Memory B cell (primary cell): ENCODE data around the gene TAF5.
"Not testable (repeated sequence)": the region's sequence is repeated elsewhere in the genome, so short reads cannot be mapped to it uniquely, and the experiment has no call there.

Experiments
- ATAC-seq: fragments of 150-1000 bp; cut with Tn5 transposase; 2 replicates; pipeline ENCODE4 v1.10.0; 2021; ENCODE audit warnings: low read depth, mild to moderate bottlenecking, moderate library complexity
- DNase-seq, 2 donors: peaks; one replicate each; pipeline ENCODE4 v3.0.0; 2022; ENCODE audit warnings: low spot score in 2 of 2
- H3K27ac Mint-ChIP-seq: one replicate; pipeline ENCODE4 v1.8.0; 2022; ENCODE audit warnings: mild to moderate bottlenecking, moderate library complexity, mixed read lengths
- H3K27me3 Mint-ChIP-seq: one replicate; pipeline ENCODE4 v1.8.0; 2022; ENCODE audit warnings: mixed read lengths
- H3K36me3 Mint-ChIP-seq: one replicate; pipeline ENCODE4 v1.8.0; 2022; ENCODE audit warnings: mild to moderate bottlenecking, mixed read lengths
- H3K4me1 Mint-ChIP-seq: one replicate; pipeline ENCODE4 v1.8.0; 2022; ENCODE audit warnings: mixed read lengths
- H3K4me3 Mint-ChIP-seq: one replicate; pipeline ENCODE4 v1.8.0; 2022; ENCODE audit warnings: mild to moderate bottlenecking, moderate library complexity, mixed read lengths
- H3K9me3 Mint-ChIP-seq: one replicate; pipeline ENCODE4 v1.8.0; 2022; ENCODE audit warnings: mixed read lengths

The TAF5 gene

DNA sequence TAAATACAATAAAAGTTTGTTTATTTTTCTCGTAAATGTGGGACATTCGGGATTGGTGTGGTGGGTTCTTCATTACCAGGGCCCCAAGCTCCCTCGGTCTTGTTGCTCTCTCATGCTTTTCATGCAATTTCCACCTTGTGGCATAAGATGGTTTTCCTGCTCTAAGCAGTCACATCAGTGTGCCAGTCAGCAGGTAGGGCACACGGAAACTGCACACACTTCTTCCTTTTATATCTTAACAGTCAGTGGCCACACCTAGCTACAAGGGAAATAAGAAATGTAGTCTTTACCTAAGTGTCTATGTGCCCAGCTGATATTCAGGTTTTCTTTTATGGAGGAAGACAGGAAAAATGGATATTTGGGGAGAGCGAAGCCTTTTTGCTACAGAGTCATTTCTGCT, 6.5 kb downstream of the TAF5 start:
- Mint-ChIP-seq H3K36me3 (peaks cover 22% of the 10 kb centered on the region), H3K27me3 (no peaks in the 10 kb centered on the region), H3K4me1 (peaks cover 5% of the 10 kb centered on the region), H3K9me3 (no peaks in the 10 kb centered on the region), H3K27ac (no peak overlapping the region), H3K4me3 (no peak overlapping the region)
- ATAC-seq: no peak
- DNase-seq: no peak

DNA sequence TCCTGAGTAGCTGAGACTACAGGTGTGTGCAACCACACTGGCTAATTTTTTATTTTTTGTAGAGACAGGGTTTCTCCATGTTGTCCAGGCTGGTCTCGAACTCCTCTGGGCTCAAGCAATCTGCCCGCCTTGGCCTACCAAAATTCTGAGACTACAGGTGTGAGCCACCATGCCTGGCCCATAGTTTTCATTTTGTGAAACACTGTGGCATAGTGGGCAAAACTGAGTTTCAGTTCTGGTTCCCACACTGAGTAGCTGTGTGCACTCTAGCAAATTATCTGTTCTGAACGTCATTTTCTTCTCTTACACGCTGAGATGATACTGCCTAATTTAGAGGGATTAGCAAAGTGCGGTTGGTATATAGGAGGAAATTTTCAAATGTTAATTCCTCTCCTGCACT, 15.0 kb downstream of the TAF5 start:
- ATAC-seq (peak; percentile 72), DNase-seq (no peak)
- Mint-ChIP-seq H3K4me3 (no peak overlapping the region), H3K27ac (no peak overlapping the region), H3K4me1 (peaks cover 2% of the 10 kb centered on the region), H3K27me3 (no peaks in the 10 kb centered on the region), H3K9me3 (no peaks in the 10 kb centered on the region), H3K36me3 (peaks cover 16% of the 10 kb centered on the region)

GRCh38 chr10:103394180-103394579, 26.4 kb downstream of the TAF5 start:
- peak overlapping the region; percentile 32 for H3K4me3 Mint-ChIP-seq
- peak overlapping the region; percentile 39 for H3K27ac Mint-ChIP-seq
- DNase-seq (no peak), ATAC-seq (no peak)
- no peaks in the 10 kb centered on the region for H3K9me3 Mint-ChIP-seq
- H3K27me3 Mint-ChIP-seq: no peaks in the 10 kb centered on the region
- H3K4me1 Mint-ChIP-seq: peaks cover 22% of the 10 kb centered on the region
- H3K36me3 Mint-ChIP-seq: peaks cover 4% of the 10 kb centered on the region

GRCh38 chr10:103395754-103396066, 27.9 kb downstream of the TAF5 start:
- no peaks in the 10 kb centered on the region for H3K27me3 Mint-ChIP-seq
- H3K4me1 Mint-ChIP-seq: peaks cover 22% of the 10 kb centered on the region
- DNase-seq (no peak), ATAC-seq (no peak)
- no peaks in the 10 kb centered on the region for H3K9me3 Mint-ChIP-seq
- H3K36me3 Mint-ChIP-seq: peaks cover 5% of the 10 kb centered on the region
- H3K4me3 Mint-ChIP-seq: peak overlapping the region; percentile 95
- H3K27ac Mint-ChIP-seq: peak overlapping the region; percentile 91

GRCh38 chr10:103396067-103396788, 28.5 kb downstream of the TAF5 start, which contains the start of the genes ATP5MK and PDCD11:
Gene ATP5MK (minus strand): TSS chr10:103396475. CDS start chr10:103392457, 4,018 bp downstream.
Gene PDCD11 (plus strand): TSS chr10:103396626. CDS start chr10:103398427, 1,801 bp downstream.
- Mint-ChIP-seq H3K27me3 (no peaks in the 10 kb centered on the region), H3K36me3 (peaks cover 7% of the 10 kb centered on the region), H3K9me3 (no peaks in the 10 kb centered on the region), H3K4me1 (peaks cover 22% of the 10 kb centered on the region), H3K4me3 (peak within 1 kb of the TSS; percentile 95), H3K27ac (peak within 1 kb of the TSS; percentile 91)
- ATAC-seq (peak; percentile 98), DNase-seq (peak; percentile 86 to 87)

DNA sequence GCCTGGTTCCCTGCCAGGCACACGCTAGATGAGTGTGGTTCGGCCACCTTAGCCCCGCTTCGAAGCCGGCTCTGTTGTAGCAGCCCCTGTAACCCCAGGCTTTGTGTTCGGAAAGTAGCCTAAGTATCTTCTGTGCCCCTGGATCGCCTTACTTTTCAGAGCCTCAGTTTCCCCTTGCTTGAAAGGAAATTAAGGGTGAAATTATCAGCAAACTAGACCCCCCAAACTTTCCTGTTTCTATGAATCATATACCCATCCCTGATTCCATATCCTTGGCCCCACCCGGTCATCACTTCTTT, 29.0 kb downstream of the TAF5 start:
- Mint-ChIP-seq H3K27ac (peak overlapping the region; percentile 91), H3K4me1 (peaks cover 22% of the 10 kb centered on the region), H3K27me3 (no peaks in the 10 kb centered on the region), H3K9me3 (no peaks in the 10 kb centered on the region), H3K36me3 (peaks cover 7% of the 10 kb centered on the region), H3K4me3 (peak overlapping the region; percentile 95)
- ATAC-seq (no peak), DNase-seq (no peak)

- Mint-ChIP-seq H3K4me3 (peak overlapping the region; percentile 95), H3K4me1 (peaks cover 22% of the 10 kb centered on the region), H3K27ac (peak overlapping the region; percentile 91), H3K27me3 (no peaks in the 10 kb centered on the region), H3K9me3 (no peaks in the 10 kb centered on the region), H3K36me3 (peaks cover 7% of the 10 kb centered on the region)
- DNase-seq (no peak), ATAC-seq (no peak)
Observed at GRCh38 chr10:103397191-103397825, 29.5 kb downstream of the TAF5 start.

GRCh38 chr10:103413564-103413963, 45.8 kb downstream of the TAF5 start:
- H3K4me1 Mint-ChIP-seq: peaks cover 7% of the 10 kb centered on the region

GRCh38 chr10:103415581-103415980, 47.8 kb downstream of the TAF5 start:
- no peak overlapping the region for H3K27ac Mint-ChIP-seq
- H3K4me3 Mint-ChIP-seq: no peak overlapping the region
- ATAC-seq (no peak), DNase-seq (no peak)
- H3K9me3 Mint-ChIP-seq: no peaks in the 10 kb centered on the region
- H3K4me1 Mint-ChIP-seq: peaks cover 7% of the 10 kb centered on the region
- no peaks in the 10 kb centered on the region for H3K27me3 Mint-ChIP-seq
- H3K36me3 Mint-ChIP-seq: peaks cover 40% of the 10 kb centered on the region

More at GRCh38 chr10:103413564-103413963, 45.8 kb downstream of the TAF5 start:
- ATAC-seq (no peak), DNase-seq (no peak)
- H3K27me3 Mint-ChIP-seq: no peaks in the 10 kb centered on the region
- H3K4me3 Mint-ChIP-seq: no peak overlapping the region
- H3K9me3 Mint-ChIP-seq: no peaks in the 10 kb centered on the region
- peaks cover 49% of the 10 kb centered on the region for H3K36me3 Mint-ChIP-seq
- no peak overlapping the region for H3K27ac Mint-ChIP-seq

GRCh38 chr10:103416436-103417147, 48.8 kb downstream of the TAF5 start:
- no peaks in the 10 kb centered on the region for H3K9me3 Mint-ChIP-seq
- DNase-seq (peak; percentile 60 to 61), ATAC-seq (peak; percentile 58)
- H3K4me1 Mint-ChIP-seq: peaks cover 7% of the 10 kb centered on the region
- no peaks in the 10 kb centered on the region for H3K27me3 Mint-ChIP-seq
- H3K36me3 Mint-ChIP-seq: peaks cover 43% of the 10 kb centered on the region
- H3K4me3 Mint-ChIP-seq: no peak overlapping the region
- no peak overlapping the region for H3K27ac Mint-ChIP-seq

DNA sequence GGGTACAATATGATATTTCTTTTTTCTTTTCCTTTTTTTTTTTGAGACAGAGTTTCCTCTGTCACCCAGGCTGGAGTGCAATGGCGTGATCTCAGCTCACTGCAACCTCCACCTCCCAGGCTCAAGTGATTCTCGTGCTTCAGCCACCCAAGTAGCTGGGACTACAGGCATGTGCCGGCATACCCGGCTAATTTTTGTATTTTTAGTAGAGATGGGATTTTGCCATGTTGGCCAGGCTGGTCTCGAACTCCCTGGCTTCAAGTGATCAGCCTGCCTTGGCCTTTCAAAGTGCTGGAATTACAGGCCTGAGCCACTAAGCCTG, 49.3 kb downstream of the TAF5 start:
- ATAC-seq, H3K27me3 Mint-ChIP-seq, H3K4me1 Mint-ChIP-seq, DNase-seq, H3K9me3 Mint-ChIP-seq, H3K27ac Mint-ChIP-seq, H3K4me3 Mint-ChIP-seq: not testable (repeated sequence)
- peaks cover 43% of the 10 kb centered on the region for H3K36me3 Mint-ChIP-seq

DNA sequence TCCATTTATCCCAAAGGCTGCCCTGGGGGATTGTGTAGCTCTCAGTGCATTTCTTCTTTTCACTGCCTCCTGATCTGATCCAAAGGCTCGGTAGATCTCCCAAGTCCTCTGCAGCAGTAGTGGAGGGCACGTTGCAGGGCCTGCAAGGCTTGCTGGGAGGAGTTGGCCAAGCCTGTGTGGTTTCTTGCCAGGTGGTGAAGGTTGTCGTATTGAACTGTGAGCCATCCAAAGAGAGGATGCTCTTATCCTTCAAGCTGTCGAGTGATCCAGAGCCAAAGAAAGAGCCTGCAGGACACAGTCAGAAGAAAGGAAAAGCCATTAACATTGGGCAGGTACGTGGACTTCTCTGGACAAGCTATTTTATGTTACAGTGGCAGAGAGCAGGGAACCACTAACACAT, 49.8 kb downstream of the TAF5 start:
- H3K27me3 Mint-ChIP-seq: no peaks in the 10 kb centered on the region
- no peaks in the 10 kb centered on the region for H3K9me3 Mint-ChIP-seq
- H3K4me1 Mint-ChIP-seq: peaks cover 7% of the 10 kb centered on the region
- H3K4me3 Mint-ChIP-seq: no peak overlapping the region
- H3K27ac Mint-ChIP-seq: no peak overlapping the region
- DNase-seq: no peak
- no peak for ATAC-seq
- H3K36me3 Mint-ChIP-seq: peaks cover 47% of the 10 kb centered on the region

- Mint-ChIP-seq H3K4me1 (peaks cover 7% of the 10 kb centered on the region), H3K36me3 (peaks cover 46% of the 10 kb centered on the region), H3K9me3 (no peaks in the 10 kb centered on the region), H3K27ac (no peak overlapping the region), H3K27me3 (no peaks in the 10 kb centered on the region), H3K4me3 (no peak overlapping the region)
- ATAC-seq: no peak
- no peak for DNase-seq
Observed at GRCh38 chr10:103419101-103419500, 51.3 kb downstream of the TAF5 start.

GRCh38 chr10:103423748-103424147, 56.0 kb downstream of the TAF5 start:
- DNase-seq: no peak
- Mint-ChIP-seq H3K4me3 (no peak overlapping the region), H3K4me1 (no peaks in the 10 kb centered on the region), H3K36me3 (peaks cover 29% of the 10 kb centered on the region), H3K9me3 (no peaks in the 10 kb centered on the region), H3K27me3 (no peaks in the 10 kb centered on the region), H3K27ac (peak overlapping the region; percentile 21)
- no peak for ATAC-seq
